GM18517 (cell line): ENCODE measurements around the gene ZNF345.

Experiments
- ATAC-seq: cut with Tn5 transposase; IDR thresholded peaks from one replicate; pipeline ENCODE4 v1.9.1; 2021; ENCODE audit warnings: mild to moderate bottlenecking, moderate library complexity; ENCODE audit not compliant: unreplicated experiment

Gene ZNF345

GRCh38 chr19:36916991-36917390 lies 66.3 kb downstream of the ZNF345 start:
- ATAC-seq: no peak

GRCh38 chr19:36918090-36918489 lies 67.4 kb downstream of the ZNF345 start:
- no peak for ATAC-seq
